HT1080 (cell line): ENCODE measurements around the gene KRT77. TPM values are rescaled to one million over a fixed set of nuclear protein-coding genes. Genes with fewer than 3 reads are reported as not detected.
A peak's percentile ranks its signal among the peaks of the same experiment; 100 is the strongest.
"Not testable (repeated sequence)": the region's sequence is repeated elsewhere in the genome, so short reads cannot be mapped to it uniquely, and the experiment has no call there.

Experiments used
- DNase-seq: peaks from one replicate; pipeline ENCODE4 v3.0.0-alpha.2; 2015; ENCODE audit warnings: low read depth
- total RNA-seq: library from RNA; depleted of rRNA; stranded (reverse); fragments of >200 nt; shearing (Covaris generic); gene quantifications from 2 replicates; pipeline ENCODE4 v1.2.3, GENCODE V29; 2014

KRT77 gene
- total RNA-seq, 1 experiment from 2014 or later: not detected

GRCh38 chr12:52722680-52723079 is 19.4 kb upstream of the KRT77 start:
- no peak for DNase-seq

DNA sequence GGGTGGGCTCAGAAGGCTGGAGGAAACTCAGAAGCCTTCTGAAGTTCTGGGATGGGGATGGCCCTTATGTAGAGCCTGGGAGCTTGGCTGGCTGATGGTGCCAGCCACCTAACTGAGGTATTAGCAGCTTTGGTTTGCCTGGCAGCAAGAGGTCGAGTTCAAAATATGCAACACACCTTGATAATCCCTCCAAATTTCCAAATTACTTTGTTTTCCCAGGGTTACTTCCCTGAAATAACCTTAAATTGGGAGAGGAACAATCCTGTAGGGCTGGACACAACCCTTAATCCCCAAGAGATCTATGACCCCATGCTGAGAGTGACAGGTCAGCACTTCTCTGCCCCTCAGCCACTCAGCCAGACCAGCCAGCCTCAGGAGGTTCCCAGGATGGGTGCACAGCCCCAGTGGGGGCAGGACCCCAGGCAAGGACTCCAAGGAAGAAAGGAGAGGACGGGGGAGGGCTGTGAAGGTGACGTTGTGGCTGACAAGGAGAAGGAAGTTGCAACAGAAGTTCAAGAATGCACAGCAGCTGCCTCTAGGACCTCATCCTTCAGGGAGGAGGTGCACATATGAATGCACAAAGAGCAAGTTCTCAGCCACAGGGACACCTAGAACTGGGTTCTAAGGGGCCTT is 18.6 kb upstream of the KRT77 start:
- no peak for DNase-seq

GRCh38 chr12:52720365-52720886 is 17.1 kb upstream of the KRT77 start:
- peak; percentile 58 for DNase-seq

- DNase-seq: no peak
Observed at GRCh38 chr12:52716061-52716460, 12.7 kb upstream of the KRT77 start.

- peak; percentile 4 for DNase-seq
Observed at GRCh38 chr12:52715416-52715815, 12.1 kb upstream of the KRT77 start.

DNA sequence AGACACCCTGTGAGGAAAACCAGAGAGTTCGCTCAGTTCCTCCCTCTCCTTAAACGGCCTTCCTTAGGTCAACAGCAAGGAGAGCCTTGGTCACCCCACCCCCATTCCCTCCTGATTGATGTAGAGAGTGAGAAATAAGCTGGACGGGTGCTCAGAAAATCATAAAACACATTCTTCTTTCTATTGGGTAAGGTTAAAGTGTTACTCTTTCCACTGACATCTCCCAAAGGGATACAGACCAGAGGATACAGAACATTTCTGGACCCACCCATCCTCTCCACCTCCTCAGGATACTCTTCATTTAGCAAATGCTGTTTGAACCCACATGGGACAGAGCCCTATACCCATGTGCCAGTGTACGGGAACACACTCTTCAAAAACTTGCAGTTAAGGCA is 11.6 kb upstream of the KRT77 start:
- no peak for DNase-seq

DNA sequence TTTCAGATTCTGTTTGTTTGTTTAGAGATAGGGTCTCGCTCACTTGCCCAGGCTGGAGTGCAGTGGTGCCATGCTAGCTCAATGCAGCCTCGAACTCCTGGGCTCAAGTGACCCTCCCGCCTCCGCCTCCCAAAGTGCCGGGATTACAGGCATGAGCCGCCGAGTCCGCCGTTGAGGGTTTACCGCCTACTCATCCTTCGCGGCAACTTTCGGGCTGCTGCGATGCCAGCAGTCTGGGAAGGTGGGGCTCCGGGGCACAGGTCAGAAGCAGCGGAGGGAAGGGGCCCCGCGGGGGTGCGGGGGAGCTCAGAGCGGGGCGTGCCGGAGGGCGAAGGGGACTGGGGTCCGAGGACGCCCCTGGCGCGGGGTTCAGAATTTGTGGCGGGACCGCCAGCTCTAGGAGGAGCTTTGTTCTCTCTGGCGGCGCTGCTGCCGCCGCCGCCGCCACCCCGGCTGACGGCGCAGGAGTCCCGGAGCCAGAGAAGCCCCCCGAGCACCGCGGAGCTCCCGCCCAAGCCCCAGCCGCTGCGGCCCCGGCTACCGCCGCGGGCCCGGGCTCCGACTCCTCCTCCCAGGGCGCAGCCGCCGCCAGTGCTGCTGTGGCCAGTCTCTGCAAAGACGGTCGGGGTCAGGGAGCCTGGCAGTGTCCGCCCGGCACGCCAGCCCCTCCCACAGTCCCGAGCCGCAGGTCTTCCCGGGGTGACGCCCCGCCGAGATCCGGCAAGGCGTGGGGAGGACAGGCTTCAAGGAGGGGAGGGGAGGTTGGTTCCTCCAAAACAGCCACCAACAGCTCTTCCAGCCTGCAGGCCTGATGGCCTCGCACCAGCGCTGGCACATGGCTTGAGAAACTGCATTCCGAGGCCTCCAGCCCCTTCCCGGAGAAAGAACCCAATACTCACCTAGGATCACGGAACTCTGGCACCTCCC is 10.9 kb upstream of the KRT77 start:
- DNase-seq: no peak

- not testable (repeated sequence) for DNase-seq
Observed at GRCh38 chr12:52712122-52712521, 8.8 kb upstream of the KRT77 start.

DNA sequence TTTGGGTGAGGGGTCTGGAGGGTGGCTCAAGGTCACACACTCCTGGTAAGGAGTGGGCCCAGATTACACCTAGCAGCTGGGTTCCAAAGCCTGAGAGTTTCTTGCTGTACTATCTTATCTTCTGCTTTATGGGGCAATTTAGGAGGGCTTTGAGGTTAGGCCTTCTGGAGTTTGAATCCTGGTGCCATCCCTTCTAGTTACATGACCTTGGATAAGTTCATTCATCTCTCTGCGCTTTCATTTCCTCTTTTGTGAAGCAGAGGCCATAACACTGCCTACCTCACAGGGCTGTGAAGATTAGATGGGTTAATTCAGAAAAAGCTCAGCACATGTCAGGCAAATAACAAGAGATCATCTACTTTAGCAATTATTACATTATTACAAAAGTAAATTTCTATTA is 7.4 kb upstream of the KRT77 start:
- no peak for DNase-seq

DNA sequence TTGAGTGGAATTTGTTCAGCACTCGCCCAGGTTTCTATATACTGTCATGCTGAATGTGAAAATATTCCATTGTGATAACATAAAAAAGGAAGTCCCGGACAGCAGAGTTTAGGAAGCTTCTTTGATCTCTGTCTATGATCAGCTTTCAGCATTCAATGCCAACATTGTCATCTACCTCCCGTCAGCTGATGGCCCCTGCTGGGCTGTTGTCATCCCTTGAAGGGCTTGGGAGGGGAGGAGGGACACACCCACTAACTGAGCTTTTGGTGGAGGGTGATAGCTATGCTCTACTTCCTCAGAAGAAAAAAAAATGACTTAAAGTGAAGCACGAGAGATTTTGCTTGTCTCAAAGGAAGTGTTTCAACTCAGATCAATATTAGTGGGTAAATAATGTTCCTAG is 4.7 kb upstream of the KRT77 start:
- no peak for DNase-seq

GRCh38 chr12:52704464-52704863 is 1.1 kb upstream of the KRT77 start:
- DNase-seq: no peak

- DNase-seq: no peak
Observed at GRCh38 chr12:52703878-52704277, 554 bp upstream of the KRT77 start.

- DNase-seq: no peak
Observed at GRCh38 chr12:52702338-52702737, 986 bp downstream of the KRT77 start.

DNA sequence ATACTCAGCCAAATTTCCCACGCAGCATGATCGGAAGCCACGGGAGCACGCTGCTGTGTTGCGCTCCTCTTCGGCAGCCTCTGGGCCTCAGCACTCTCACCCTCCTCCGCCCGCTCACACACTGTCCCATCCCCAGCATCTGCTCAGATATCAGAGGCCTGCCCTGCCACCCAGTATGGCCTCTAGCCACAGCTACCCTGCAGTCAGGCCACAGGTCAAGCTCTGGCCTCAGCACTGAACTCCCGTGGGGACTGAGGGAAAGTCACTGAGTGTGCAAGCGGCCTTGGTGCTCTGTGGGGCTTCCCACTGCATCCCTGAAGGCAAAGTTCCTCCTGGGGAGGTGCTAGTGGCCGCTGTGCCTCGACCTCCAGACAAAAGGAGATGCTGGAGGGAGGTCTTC is 2.0 kb downstream of the KRT77 start:
- no peak for DNase-seq

GRCh38 chr12:52699960-52700359 is 3.4 kb downstream of the KRT77 start:
- DNase-seq: no peak

DNA sequence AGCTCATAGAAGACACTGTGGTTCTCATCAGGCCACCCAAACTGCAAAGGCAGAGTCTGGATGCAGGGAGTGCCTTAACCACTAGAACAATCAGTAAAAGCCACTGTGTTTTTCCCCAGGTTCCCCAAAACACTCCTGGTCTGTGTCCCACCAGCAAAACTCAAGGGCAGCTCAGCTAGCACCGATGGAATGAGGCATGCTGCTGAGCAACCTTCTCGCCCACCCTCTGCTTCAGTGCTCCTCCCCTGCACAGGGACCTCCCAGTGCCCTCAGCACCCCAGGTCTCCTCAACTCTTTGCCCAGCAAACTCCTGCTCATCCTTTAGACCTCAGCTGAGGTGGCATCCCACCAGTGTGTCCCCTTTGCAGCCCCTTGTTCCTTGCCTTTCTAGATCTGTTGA is 4.0 kb downstream of the KRT77 start:
- DNase-seq: no peak

- no peak for DNase-seq
Observed at GRCh38 chr12:52698651-52699340, 4.5 kb downstream of the KRT77 start.

GRCh38 chr12:52697058-52697582 is 6.2 kb downstream of the KRT77 start:
- DNase-seq: no peak

DNA sequence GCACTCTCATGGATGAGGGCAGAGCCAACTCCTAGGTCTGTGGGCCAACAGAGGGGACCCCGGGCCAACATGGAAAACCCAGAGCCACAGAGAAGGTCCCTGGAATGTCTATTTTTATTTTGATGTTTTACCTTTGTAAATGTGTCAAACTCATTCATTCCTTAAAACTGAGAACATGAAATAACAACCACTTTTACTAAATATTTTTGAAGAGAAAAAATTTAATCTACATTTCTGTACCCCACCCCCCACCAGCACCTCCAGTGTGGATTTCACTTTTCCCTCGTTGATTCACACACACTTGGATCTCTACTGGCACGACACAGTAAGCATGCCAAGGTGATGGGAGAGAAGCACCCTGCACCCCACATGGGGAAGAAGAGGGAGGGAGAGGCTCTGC is 6.7 kb downstream of the KRT77 start:
- no peak for DNase-seq

GRCh38 chr12:52695039-52695438 is 8.3 kb downstream of the KRT77 start:
- no peak for DNase-seq

DNA sequence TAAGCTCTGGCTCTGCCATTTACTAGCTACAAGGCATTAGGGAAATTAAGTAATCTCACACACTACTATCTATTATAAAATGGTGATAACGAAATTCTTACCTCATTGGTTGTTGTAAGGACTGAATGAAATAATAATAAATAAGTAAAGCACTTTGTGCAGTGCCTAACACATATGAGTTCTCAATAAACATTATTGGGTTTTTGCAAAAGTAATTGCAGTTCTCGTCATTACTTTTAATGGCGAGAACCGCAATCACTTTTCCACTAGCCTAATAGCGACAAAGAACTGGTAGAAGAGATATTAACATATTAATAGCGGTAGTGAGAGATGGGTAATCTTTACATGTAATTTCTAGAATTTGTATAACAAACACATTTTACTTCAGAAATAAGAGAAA is 9.2 kb downstream of the KRT77 start:
- DNase-seq: no peak

DNA sequence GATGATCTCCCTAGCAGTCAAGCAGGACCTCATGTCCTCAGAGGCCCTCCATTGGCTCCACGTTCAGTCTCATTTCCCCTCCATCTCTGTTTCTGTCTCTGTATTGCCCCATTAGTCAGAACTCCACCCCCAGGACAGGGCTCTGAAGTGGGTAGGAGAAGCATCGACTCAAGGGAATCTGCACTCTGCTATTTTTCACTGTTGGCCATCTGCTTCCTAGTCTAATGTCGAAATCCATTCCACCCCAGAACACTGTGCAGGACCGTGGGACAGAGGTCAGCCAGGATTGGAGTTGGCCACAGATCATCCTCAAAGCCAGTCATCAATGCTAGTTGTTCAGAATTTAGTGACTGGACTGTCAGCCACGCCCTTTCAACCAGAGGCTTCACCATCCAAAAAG is 10.1 kb downstream of the KRT77 start:
- no peak for DNase-seq
